Astrocyte (in vitro differentiated cells and primary cell): Measurements from ENCODE around the gene LDAH. TPM values are rescaled to one million over a fixed set of nuclear protein-coding genes. Genes with fewer than 3 reads are reported as not detected.
A peak's percentile ranks its signal among the peaks of the same experiment; 100 is the strongest.

Experiments
- DNase-seq: peaks from one replicate; pipeline ENCODE4 v3.0.0-alpha.2; 2010; ENCODE audit warnings: low read depth
- FAIRE-seq: peaks from 2 replicates; lab custom pipeline; 2011; peaks lifted over from hg19 to GRCh38; lab: Jason Lieb, UNC
- H2AFZ ChIP-seq: 2 replicates; pipeline ENCODE4 v1.6.0; 2012; ENCODE audit warnings: low read depth, low read length, inconsistent platforms
- H3K27ac ChIP-seq: 2 replicates; pipeline ENCODE4 v1.5.1; 2011; ENCODE audit warnings: low read depth, low read length, inconsistent platforms
- H3K27me3 ChIP-seq: 2 replicates; pipeline ENCODE4 v1.6.0; 2011; ENCODE audit warnings: low read length, inconsistent platforms; ENCODE audit not compliant: insufficient read depth
- H3K36me3 ChIP-seq: 2 replicates; pipeline ENCODE4 v1.5.1; 2011; ENCODE audit warnings: low read length, inconsistent platforms; ENCODE audit not compliant: insufficient read depth
- H3K4me1 ChIP-seq: 2 replicates; pipeline ENCODE4 v1.5.1; 2011; ENCODE audit warnings: low read length, inconsistent platforms; ENCODE audit not compliant: insufficient read depth
- H3K4me2 ChIP-seq: 2 replicates; pipeline ENCODE4 v1.6.0; 2012; ENCODE audit warnings: low read length, inconsistent platforms
- H3K4me3 ChIP-seq: 2 replicates; pipeline ENCODE4 v1.5.1; 2011; ENCODE audit warnings: low read depth, mild to moderate bottlenecking, low read length, inconsistent platforms; ENCODE audit not compliant: insufficient read depth
- H3K79me2 ChIP-seq: 2 replicates; pipeline ENCODE4 v1.6.0; 2012; ENCODE audit warnings: mild to moderate bottlenecking, low read length, inconsistent platforms; ENCODE audit not compliant: insufficient read depth
- H3K9ac ChIP-seq: 2 replicates; pipeline ENCODE4 v1.6.0; 2012; ENCODE audit warnings: mild to moderate bottlenecking, low read length, inconsistent platforms
- H3K9me3 ChIP-seq: 2 replicates; pipeline ENCODE4 v1.5.1; 2012; ENCODE audit warnings: low read depth, mild to moderate bottlenecking, low read length, inconsistent platforms; ENCODE audit not compliant: insufficient read depth
- H4K20me1 ChIP-seq: 2 replicates; pipeline ENCODE4 v1.6.0; 2012; ENCODE audit warnings: low read length, inconsistent platforms; ENCODE audit not compliant: insufficient read depth
- H3K27ac Mint-ChIP-seq: one replicate; pipeline ENCODE4 v1.8.0; 2021; ENCODE audit warnings: mild to moderate bottlenecking, mixed read lengths; ENCODE audit not compliant: unreplicated experiment
- H3K27me3 Mint-ChIP-seq: one replicate; pipeline ENCODE4 v1.8.0; 2021; ENCODE audit warnings: low read depth, mixed read lengths; ENCODE audit not compliant: unreplicated experiment
- H3K36me3 Mint-ChIP-seq: one replicate; pipeline ENCODE4 v1.8.0; 2021; ENCODE audit warnings: low read depth, mixed read lengths; ENCODE audit not compliant: unreplicated experiment
- H3K4me1 Mint-ChIP-seq: one replicate; pipeline ENCODE4 v1.8.0; 2021; ENCODE audit warnings: low read depth, mixed read lengths; ENCODE audit not compliant: unreplicated experiment
- H3K4me3 Mint-ChIP-seq: one replicate; pipeline ENCODE4 v1.8.0; 2021; ENCODE audit warnings: mild to moderate bottlenecking, moderate library complexity, mixed read lengths; ENCODE audit not compliant: unreplicated experiment
- H3K9me3 Mint-ChIP-seq: one replicate; pipeline ENCODE4 v1.8.0; 2021; ENCODE audit warnings: mild to moderate bottlenecking, mixed read lengths; ENCODE audit not compliant: unreplicated experiment
- CTCF ChIP-seq: IDR thresholded peaks from 2 replicates; pipeline ENCODE4 v1.5.1; 2011; ENCODE audit warnings: low read depth, mild to moderate bottlenecking, inconsistent platforms, low read length, moderate library complexity; ENCODE audit not compliant: insufficient read depth
- EZH2 ChIP-seq: IDR thresholded peaks from 2 replicates; pipeline ENCODE4 v1.6.1; 2012; ENCODE audit warnings: mild to moderate bottlenecking, low read length, inconsistent platforms; ENCODE audit not compliant: insufficient read depth
- total RNA-seq: library from RNA; stranded (reverse); gene quantifications from 2 replicates; pipeline ENCODE4 v1.2.1, GENCODE V29; 2021

Gene LDAH
- total RNA-seq, 1 donor from 2014 or later = 19.3 TPM

- no peak for FAIRE-seq
- Histone ChIP-seq H3K36me3 (no peaks in the 10 kb centered on the region), H3K79me2 (peaks cover under 1% of the 10 kb centered on the region), H3K27ac (no peak overlapping the region), H3K4me2 (no peak overlapping the region), H4K20me1 (no peaks in the 10 kb centered on the region), H3K4me3 (no peak overlapping the region), H3K27me3 (no peaks in the 10 kb centered on the region), H3K4me1 (peaks cover 5% of the 10 kb centered on the region), H2AFZ (no peak overlapping the region), H3K9ac (no peak overlapping the region), H3K9me3 (no peaks in the 10 kb centered on the region)
- Mint-ChIP-seq H3K27ac (peak overlapping the region; percentile 3), H3K27me3 (no peaks in the 10 kb centered on the region), H3K4me3 (no peak overlapping the region), H3K36me3 (peaks cover 2% of the 10 kb centered on the region), H3K9me3 (no peaks in the 10 kb centered on the region), H3K4me1 (peaks cover 24% of the 10 kb centered on the region)
- DNase-seq = no peak
- TF ChIP-seq EZH2 (no peak), CTCF (no peak)
Measured at GRCh38 chr2:20724500-20725053, 98.3 kb downstream of the LDAH start.

- Histone ChIP-seq H3K79me2 (peaks cover 3% of the 10 kb centered on the region), H3K27me3 (no peaks in the 10 kb centered on the region), H3K4me1 (peaks cover 5% of the 10 kb centered on the region), H3K9ac (no peak overlapping the region), H3K4me2 (no peak overlapping the region), H2AFZ (no peak overlapping the region), H3K4me3 (no peak overlapping the region), H3K9me3 (no peaks in the 10 kb centered on the region), H3K27ac (no peak overlapping the region), H3K36me3 (no peaks in the 10 kb centered on the region), H4K20me1 (no peaks in the 10 kb centered on the region)
- H3K36me3 Mint-ChIP-seq = peaks cover 2% of the 10 kb centered on the region
- H3K4me1 Mint-ChIP-seq = peaks cover 19% of the 10 kb centered on the region
- DNase-seq = peak; percentile 78
- no peak overlapping the region for H3K27ac Mint-ChIP-seq
- no peak for TF ChIP-seq EZH2
- no peak for TF ChIP-seq CTCF
- no peaks in the 10 kb centered on the region for H3K9me3 Mint-ChIP-seq
- no peaks in the 10 kb centered on the region for H3K27me3 Mint-ChIP-seq
- no peak for FAIRE-seq
- H3K4me3 Mint-ChIP-seq = no peak overlapping the region
Measured at GRCh38 chr2:20723543-20723942, 99.4 kb downstream of the LDAH start.

- H3K9me3 Mint-ChIP-seq = no peaks in the 10 kb centered on the region
- no peak overlapping the region for H3K4me3 ChIP-seq
Measured at GRCh38 chr2:20722592-20723240, 100.2 kb downstream of the LDAH start.

More at GRCh38 chr2:20722592-20723240, 100.2 kb downstream of the LDAH start:
- peaks cover 11% of the 10 kb centered on the region for H3K4me1 Mint-ChIP-seq
- Histone ChIP-seq H2AFZ (no peak overlapping the region), H4K20me1 (no peaks in the 10 kb centered on the region), H3K27ac (no peak overlapping the region), H3K9me3 (no peaks in the 10 kb centered on the region), H3K9ac (no peak overlapping the region), H3K36me3 (no peaks in the 10 kb centered on the region), H3K27me3 (no peaks in the 10 kb centered on the region), H3K4me1 (no peaks in the 10 kb centered on the region), H3K4me2 (no peak overlapping the region), H3K79me2 (peaks cover 3% of the 10 kb centered on the region)
- no peak for DNase-seq
- TF ChIP-seq CTCF = no peak
- TF ChIP-seq EZH2 = no peak
- no peak overlapping the region for H3K4me3 Mint-ChIP-seq
- H3K27ac Mint-ChIP-seq = no peak overlapping the region
- no peaks in the 10 kb centered on the region for H3K27me3 Mint-ChIP-seq
- peaks cover 2% of the 10 kb centered on the region for H3K36me3 Mint-ChIP-seq
- FAIRE-seq = no peak
